SK-N-SH (cell line): ENCODE data around the gene CHD9. TPM values are rescaled to one million over a fixed set of nuclear protein-coding genes. Genes with fewer than 3 reads are reported as not detected.
A peak's percentile ranks its signal among the peaks of the same experiment; 100 is the strongest.

ENCODE experiments used
- CTCF ChIA-PET: fragments of 300-600, 350-600 bp; formaldehyde crosslinking; extraction: SDS; loops from one replicate; lab custom pipeline; 2021; lab: Yijun Ruan, JAX
- POLR2A ChIA-PET: fragments of 350-600 bp; sonication (Branson Sonifier 250); formaldehyde crosslinking; extraction: SDS; loops from one replicate; lab custom pipeline; 2020; ENCODE audit warnings: antibody characterized with exemption, inconsistent platforms; lab: Yijun Ruan, JAX
- DNase-seq: peaks from one replicate; pipeline ENCODE4 v3.0.0; 2012
- H2AFZ ChIP-seq: fragments of 200-600 bp; sonication (generic); 2 replicates; pipeline ENCODE4 v1.8.1; 2016; ENCODE audit warnings: antibody characterized with exemption, mild to moderate bottlenecking, low read depth
- H3F3A ChIP-seq: fragments of 200-600 bp; sonication (generic); replicated peaks from 2 replicates; pipeline ENCODE3; 2016; ENCODE audit warnings: antibody characterized with exemption, mild to moderate bottlenecking; ENCODE audit not compliant: insufficient read depth
- H3K27ac ChIP-seq, 2 experiments: fragments of 200-500 bp in 1 of 2; fragments of 200-600 bp in 1 of 2; sonication (Bioruptor generic) in 1 of 2; sonication (generic), shearing (Covaris generic) in 1 of 2; 2 replicates each; pipeline versions ENCODE4 v1.5.1 to v1.6.1; 2014 to 2016; ENCODE audit warnings: low read depth in 2 of 2, inconsistent platforms in 1 of 2, low read length in 1 of 2, mild to moderate bottlenecking in 1 of 2, mixed read lengths in 1 of 2
- H3K27me3 ChIP-seq: fragments of 200-600 bp; sonication (generic), shearing (Covaris generic); 2 replicates; pipeline ENCODE4 v1.6.1; 2016; ENCODE audit warnings: mixed run types; ENCODE audit not compliant: insufficient read depth
- H3K36me3 ChIP-seq, 2 experiments: fragments of 200-500 bp in 1 of 2; fragments of 200-600 bp in 1 of 2; sonication (Bioruptor generic) in 1 of 2; sonication (generic) in 1 of 2; replicated peaks in 1 of 2; 2 replicates each; pipeline versions ENCODE3 to v1.5.1; 2014 to 2016; ENCODE audit warnings: low read length in 1 of 2, mild to moderate bottlenecking in 1 of 2; ENCODE audit not compliant: insufficient read depth in 2 of 2, control insufficient read depth in 1 of 2
- H3K4me1 ChIP-seq, 2 experiments: fragments of 200-500 bp in 1 of 2; fragments of 200-600 bp in 1 of 2; sonication (Bioruptor generic) in 1 of 2; sonication (generic), shearing (Covaris generic) in 1 of 2; 2 replicates each; pipeline versions ENCODE4 v1.5.1 to v1.6.1; 2014 to 2016; ENCODE audit warnings: low read depth in 1 of 2, low read length in 1 of 2, mixed run types in 1 of 2; ENCODE audit not compliant: insufficient read depth in 2 of 2, control insufficient read depth in 1 of 2
- H3K4me2 ChIP-seq: fragments of 200-600 bp; sonication (generic), shearing (Covaris generic); 2 replicates; pipeline ENCODE4 v1.6.1; 2017; ENCODE audit warnings: mixed run types
- H3K4me3 ChIP-seq, 2 experiments: fragments of 200-500 bp in 1 of 2; fragments of 200-600 bp in 1 of 2; sonication (Bioruptor generic) in 1 of 2; sonication (generic), shearing (Covaris generic) in 1 of 2; 2 replicates each; pipeline versions ENCODE4 v1.5.1 to v1.8.1; 2014 to 2016; ENCODE audit warnings: low read depth in 2 of 2, inconsistent platforms in 1 of 2, low read length in 1 of 2, mild to moderate bottlenecking in 1 of 2, mixed read lengths in 1 of 2, moderate library complexity in 1 of 2
- H3K79me2 ChIP-seq: fragments of 200-600 bp; sonication (generic); 2 replicates; pipeline ENCODE4 v1.8.1; 2017; ENCODE audit warnings: mild to moderate bottlenecking; ENCODE audit not compliant: insufficient read depth
- H3K9ac ChIP-seq: fragments of 200-600 bp; sonication (generic); 2 replicates; pipeline ENCODE4 v1.6.1; 2017; ENCODE audit warnings: mixed run types
- H3K9me2 ChIP-seq: fragments of 200-600 bp; sonication (generic); 2 replicates; pipeline ENCODE4 v1.6.1; 2017; ENCODE audit warnings: mixed run types
- H3K9me3 ChIP-seq: fragments of 200-600 bp; sonication (generic); 2 replicates; pipeline ENCODE4 v1.6.1; 2017; ENCODE audit warnings: mixed run types, mild to moderate bottlenecking, moderate library complexity
- H4K20me1 ChIP-seq: fragments of 200-600 bp; sonication (generic); 2 replicates; pipeline ENCODE4 v1.6.1; 2017; ENCODE audit warnings: mild to moderate bottlenecking, mixed run types; ENCODE audit not compliant: insufficient read depth
- EP300 ChIP-seq, 2 experiments: IDR thresholded peaks; 2 replicates each; pipeline versions ENCODE4 v1.4.0 to v1.6.1; 2012; ENCODE audit warnings: borderline replicate concordance in 1 of 2, low read depth in 1 of 2, low read length in 1 of 2
- FOSL2 ChIP-seq: IDR thresholded peaks from 2 replicates; pipeline ENCODE4 v1.4.0; 2012; ENCODE audit warnings: low read depth, mild to moderate bottlenecking, moderate library complexity, borderline replicate concordance
- FOXJ3 ChIP-seq: sonication (generic); formaldehyde crosslinking; IDR thresholded peaks from 2 replicates; pipeline ENCODE4 v1.5.1; 2020; ENCODE audit warnings: mild to moderate bottlenecking, missing genetic modification reagents
- IRF3 ChIP-seq: fragments of 150-350 bp; IDR thresholded peaks from 2 replicates; pipeline ENCODE4 v1.6.1; 2016; ENCODE audit warnings: mild to moderate bottlenecking, low read depth, low read length
- JUND ChIP-seq: IDR thresholded peaks from 2 replicates; pipeline ENCODE4 v1.4.0; 2012
- NFIC ChIP-seq: IDR thresholded peaks from 2 replicates; pipeline ENCODE4 v1.4.0; 2012; ENCODE audit warnings: borderline replicate concordance
- POLR2AphosphoS5 ChIP-seq: IDR thresholded peaks from 2 replicates; pipeline ENCODE4 v1.6.1; 2012; ENCODE audit warnings: low read depth, low read length
- RFX5 ChIP-seq: IDR thresholded peaks from 2 replicates; pipeline ENCODE4 v1.6.1; 2012; ENCODE audit warnings: mild to moderate bottlenecking, improper control_type of control experiment, low read length
- SMC3 ChIP-seq: IDR thresholded peaks from 2 replicates; pipeline ENCODE4 v1.6.1; 2012; ENCODE audit warnings: low read depth, low read length, improper control_type of control experiment
- TCF12 ChIP-seq: IDR thresholded peaks from 2 replicates; pipeline ENCODE4 v1.4.0; 2012
- USF1 ChIP-seq: IDR thresholded peaks from 2 replicates; pipeline ENCODE4 v1.4.0; 2012; ENCODE audit warnings: low read depth, borderline replicate concordance
- WGBS: methylation state at CpG from one replicate; pipeline ENCODE4 v1.1.6; 2017; ENCODE audit warnings: low lambda C conversion rate; 5-methylcytosine and 5-hydroxymethylcytosine counted together
- polyA plus RNA-seq, 3 experiments: library from polyadenylated mRNA; depleted of rRNA; stranded (reverse); fragments of >200 nt; gene quantifications; 2 replicates each; pipeline ENCODE4 v1.2.3, GENCODE V29; 2012
- TF ChIP-seq, protein P1 (sequence below): IDR thresholded peaks from 2 replicates; pipeline ENCODE4 v1.6.1; 2012; ENCODE audit warnings: mild to moderate bottlenecking, low read depth, low read length, moderate library complexity
- TF ChIP-seq, protein P2 (sequence below): fragments of 150-350 bp; IDR thresholded peaks from 2 replicates; pipeline ENCODE4 v1.6.1; 2017; ENCODE audit warnings: antibody characterized with exemption, low read length, low read depth, borderline replicate concordance

Gene CHD9
- polyA plus RNA-seq, 1 of the 3 experiments (the other 2 are of a cell fraction): 6.2 TPM

- TF ChIP-seq, protein P1, sequence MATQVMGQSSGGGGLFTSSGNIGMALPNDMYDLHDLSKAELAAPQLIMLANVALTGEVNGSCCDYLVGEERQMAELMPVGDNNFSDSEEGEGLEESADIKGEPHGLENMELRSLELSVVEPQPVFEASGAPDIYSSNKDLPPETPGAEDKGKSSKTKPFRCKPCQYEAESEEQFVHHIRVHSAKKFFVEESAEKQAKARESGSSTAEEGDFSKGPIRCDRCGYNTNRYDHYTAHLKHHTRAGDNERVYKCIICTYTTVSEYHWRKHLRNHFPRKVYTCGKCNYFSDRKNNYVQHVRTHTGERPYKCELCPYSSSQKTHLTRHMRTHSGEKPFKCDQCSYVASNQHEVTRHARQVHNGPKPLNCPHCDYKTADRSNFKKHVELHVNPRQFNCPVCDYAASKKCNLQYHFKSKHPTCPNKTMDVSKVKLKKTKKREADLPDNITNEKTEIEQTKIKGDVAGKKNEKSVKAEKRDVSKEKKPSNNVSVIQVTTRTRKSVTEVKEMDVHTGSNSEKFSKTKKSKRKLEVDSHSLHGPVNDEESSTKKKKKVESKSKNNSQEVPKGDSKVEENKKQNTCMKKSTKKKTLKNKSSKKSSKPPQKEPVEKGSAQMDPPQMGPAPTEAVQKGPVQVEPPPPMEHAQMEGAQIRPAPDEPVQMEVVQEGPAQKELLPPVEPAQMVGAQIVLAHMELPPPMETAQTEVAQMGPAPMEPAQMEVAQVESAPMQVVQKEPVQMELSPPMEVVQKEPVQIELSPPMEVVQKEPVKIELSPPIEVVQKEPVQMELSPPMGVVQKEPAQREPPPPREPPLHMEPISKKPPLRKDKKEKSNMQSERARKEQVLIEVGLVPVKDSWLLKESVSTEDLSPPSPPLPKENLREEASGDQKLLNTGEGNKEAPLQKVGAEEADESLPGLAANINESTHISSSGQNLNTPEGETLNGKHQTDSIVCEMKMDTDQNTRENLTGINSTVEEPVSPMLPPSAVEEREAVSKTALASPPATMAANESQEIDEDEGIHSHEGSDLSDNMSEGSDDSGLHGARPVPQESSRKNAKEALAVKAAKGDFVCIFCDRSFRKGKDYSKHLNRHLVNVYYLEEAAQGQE: no peak
- TF ChIP-seq USF1 (no peak), IRF3 (no peak), JUND (peak; percentile 44), FOXJ3 (CRISPR knock-in tag) (no peak), RFX5 (no peak), TCF12 (peak; percentile 59), POLR2AphosphoS5 (peak; percentile 57), EP300 (IDR thresholded peaks at IDR 0.05; ENCODE audit: borderline replicate concordance in 1 of 2, low read depth in 1 of 2, low read length in 1 of 2) (peak in 1 of 2 experiments; percentile 52; a peak in 1 of 4 replicates), FOSL2 (peak; percentile 65; the same call in 1 of the 2 replicates), NFIC (peak; percentile 31; the same call in 1 of the 2 replicates)
Measured at GRCh38 chr16:53052519-53053501, 2.0 kb upstream of the CHD9 start, which contains the start of gene CHD9NB (continued).

- Histone ChIP-seq H3K4me1 (peaks cover 12 to 14% of the 10 kb centered on the region in 2 experiments; a peak in 2 of 4 replicates), H3K27me3 (no peaks in the 10 kb centered on the region), H2AFZ (peak overlapping the region; percentile 91; the same call in 1 of the 2 replicates), H4K20me1 (no peaks in the 10 kb centered on the region), H3K4me3 (peak overlapping the region; percentile 57 to 95), H3K9me2 (no peaks in the 10 kb centered on the region), H3K36me3 (no peaks in the 10 kb centered on the region), H3K9me3 (no peaks in the 10 kb centered on the region), H3K9ac (peak overlapping the region; percentile 76; the same call in 1 of the 2 replicates), H3F3A (peaks cover 16% of the 10 kb centered on the region), H3K79me2 (peaks cover 56% of the 10 kb centered on the region), H3K4me2 (peak overlapping the region; percentile 95), H3K27ac (peak overlapping the region; percentile 88 to 91)
- CTCF ChIA-PET: interaction anchor here (0.7 to 5.2 kb wide), 48 partner anchors 9 to 986 kb away, joined by 3 to 50 read pairs (median 7); no protein-coding TSS in a partner anchor
- peak; percentile 50 for DNase-seq
- 71% methylated on average over 13 of the region's 13 CpGs for WGBS
- POLR2A ChIA-PET: interaction anchor here (1.1 to 2.1 kb wide), 6 partner anchors 27 to 154 kb away, joined by 4 to 18 read pairs (median 6); no protein-coding TSS in a partner anchor
- TF ChIP-seq, protein P2, sequence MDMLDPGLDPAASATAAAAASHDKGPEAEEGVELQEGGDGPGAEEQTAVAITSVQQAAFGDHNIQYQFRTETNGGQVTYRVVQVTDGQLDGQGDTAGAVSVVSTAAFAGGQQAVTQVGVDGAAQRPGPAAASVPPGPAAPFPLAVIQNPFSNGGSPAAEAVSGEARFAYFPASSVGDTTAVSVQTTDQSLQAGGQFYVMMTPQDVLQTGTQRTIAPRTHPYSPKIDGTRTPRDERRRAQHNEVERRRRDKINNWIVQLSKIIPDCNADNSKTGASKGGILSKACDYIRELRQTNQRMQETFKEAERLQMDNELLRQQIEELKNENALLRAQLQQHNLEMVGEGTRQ: no peak
- peak; percentile 13; the same call in 1 of the 2 replicates for TF ChIP-seq SMC3
Measured at GRCh38 chr16:53053967-53054669, 673 bp upstream of the CHD9 start.
